GM23338 (cell line): ENCODE measurements around the gene GRM4.

Experiments
- CREB1 ChIP-seq: fragments of 250-450 bp; sonication (Bioruptor Pico); IDR thresholded peaks from 2 replicates; pipeline ENCODE4 v1.5.0; 2020; ENCODE audit warnings: low read depth, mild to moderate bottlenecking, moderate library complexity
- CTCF ChIP-seq, 2 experiments: fragments of 200-600 bp in 1 of 2; sonication (generic) in 1 of 2; conservative IDR thresholded peaks; 2 replicates each; pipeline versions ENCODE4 v1.5.1 to v1.6.1; 2016 to 2017; ENCODE audit warnings: antibody characterized with exemption in 2 of 2, low read depth in 2 of 2, mild to moderate bottlenecking in 2 of 2, moderate library complexity in 1 of 2
- ETS1 ChIP-seq: IDR thresholded peaks from 2 replicates; pipeline ENCODE4 v1.6.1; 2016; ENCODE audit warnings: antibody characterized with exemption
- EZH2 ChIP-seq: fragments of 200-600 bp; sonication (generic); IDR thresholded peaks from one replicate; pipeline ENCODE4 v1.8.0; 2017; ENCODE audit warnings: antibody characterized with exemption, mild to moderate bottlenecking, low read depth; ENCODE audit not compliant: unreplicated experiment
- EZH2phosphoT487 ChIP-seq: fragments of 200-600 bp; sonication (generic); IDR thresholded peaks from one replicate; pipeline ENCODE4 v1.8.1; 2018; ENCODE audit warnings: antibody characterized with exemption; ENCODE audit not compliant: unreplicated experiment
- JUNB ChIP-seq: IDR thresholded peaks from one replicate; pipeline ENCODE4 v1.6.1; 2016; ENCODE audit warnings: antibody characterized with exemption; ENCODE audit not compliant: unreplicated experiment
- NANOG ChIP-seq: IDR thresholded peaks from 2 replicates; pipeline ENCODE4 v1.6.1; 2016; ENCODE audit warnings: antibody characterized with exemption, borderline replicate concordance
- POLR2AphosphoS5 ChIP-seq: IDR thresholded peaks from 2 replicates; pipeline ENCODE4 v1.6.1; 2016; ENCODE audit warnings: antibody characterized with exemption, low read depth
- REST ChIP-seq: IDR thresholded peaks from one replicate; pipeline ENCODE4 v1.6.1; 2018; ENCODE audit warnings: antibody characterized with exemption; ENCODE audit not compliant: unreplicated experiment
- STAT1 ChIP-seq: IDR thresholded peaks from one replicate; pipeline ENCODE4 v1.6.1; 2016; ENCODE audit warnings: antibody characterized with exemption; ENCODE audit not compliant: unreplicated experiment
- ZNF114 ChIP-seq: fragments of 250-450 bp; sonication (Bioruptor Pico); IDR thresholded peaks from 2 replicates; pipeline ENCODE4 v1.5.0; 2020; ENCODE audit warnings: mild to moderate bottlenecking, moderate library complexity
- ZNF331 ChIP-seq: fragments of 250-450 bp; sonication (Bioruptor Pico); IDR thresholded peaks from 2 replicates; pipeline ENCODE4 v1.5.0; 2020; ENCODE audit warnings: low read depth, mild to moderate bottlenecking, moderate library complexity

- TF ChIP-seq EZH2phosphoT487: no peak
- TF ChIP-seq CTCF (conservative IDR thresholded peaks at IDR 0.05; ENCODE audit: low read depth in 2 of 2): peak; percentile 20 to 50; a peak in 3 of 4 replicates
- no peak for TF ChIP-seq POLR2AphosphoS5
- no peak for TF ChIP-seq JUNB
- TF ChIP-seq EZH2: no peak
- no peak for TF ChIP-seq ZNF331 (CRISPR knock-in tag)
- TF ChIP-seq REST: no peak
- TF ChIP-seq NANOG: no peak
- TF ChIP-seq CREB1 (CRISPR knock-in tag): no peak
- no peak for TF ChIP-seq ETS1
- no peak for TF ChIP-seq STAT1
- TF ChIP-seq ZNF114 (CRISPR knock-in tag): no peak
Observed at GRCh38 chr6:34112126-34112525, 33.8 kb downstream of the GRM4 start.
